ENCODE measurements around the gene AXIN2.

- TF ChIP-seq, protein P1, sequence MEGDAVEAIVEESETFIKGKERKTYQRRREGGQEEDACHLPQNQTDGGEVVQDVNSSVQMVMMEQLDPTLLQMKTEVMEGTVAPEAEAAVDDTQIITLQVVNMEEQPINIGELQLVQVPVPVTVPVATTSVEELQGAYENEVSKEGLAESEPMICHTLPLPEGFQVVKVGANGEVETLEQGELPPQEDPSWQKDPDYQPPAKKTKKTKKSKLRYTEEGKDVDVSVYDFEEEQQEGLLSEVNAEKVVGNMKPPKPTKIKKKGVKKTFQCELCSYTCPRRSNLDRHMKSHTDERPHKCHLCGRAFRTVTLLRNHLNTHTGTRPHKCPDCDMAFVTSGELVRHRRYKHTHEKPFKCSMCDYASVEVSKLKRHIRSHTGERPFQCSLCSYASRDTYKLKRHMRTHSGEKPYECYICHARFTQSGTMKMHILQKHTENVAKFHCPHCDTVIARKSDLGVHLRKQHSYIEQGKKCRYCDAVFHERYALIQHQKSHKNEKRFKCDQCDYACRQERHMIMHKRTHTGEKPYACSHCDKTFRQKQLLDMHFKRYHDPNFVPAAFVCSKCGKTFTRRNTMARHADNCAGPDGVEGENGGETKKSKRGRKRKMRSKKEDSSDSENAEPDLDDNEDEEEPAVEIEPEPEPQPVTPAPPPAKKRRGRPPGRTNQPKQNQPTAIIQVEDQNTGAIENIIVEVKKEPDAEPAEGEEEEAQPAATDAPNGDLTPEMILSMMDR (conservative IDR thresholded peaks at IDR 0.05; ENCODE audit: low read depth, low read length) = no peak
- TF ChIP-seq EZH2 (IDR thresholded peaks at IDR 0.05; ENCODE audit: borderline replicate concordance, low read depth, low read length, poor library complexity, severe bottlenecking) = no peak
Measured at GRCh38 chr17:65552214-65552613, 9.2 kb downstream of the AXIN2 start.
